Skeletal muscle tissue (tissue), 4 donors: ENCODE measurements around the gene UCP2. TPM values are rescaled to one million over a fixed set of nuclear protein-coding genes. Genes with fewer than 3 reads are reported as not detected.
A peak's percentile ranks its signal among the peaks of the same experiment; 100 is the strongest.

ENCODE experiments used
- H3K27ac ChIP-seq: one replicate; pipeline ENCODE4 v1.7.0; 2013; ENCODE audit warnings: mild to moderate bottlenecking, low read depth, low read length, inconsistent platforms
- H3K27me3 ChIP-seq, 3 donors: one replicate each; pipeline ENCODE4 v1.7.0; 2013; ENCODE audit warnings: low read length in 3 of 3; ENCODE audit not compliant: control insufficient read depth in 3 of 3, insufficient read depth in 3 of 3
- H3K36me3 ChIP-seq, 3 donors: one replicate each; pipeline ENCODE4 v1.7.0; 2013; ENCODE audit warnings: low read length in 3 of 3; ENCODE audit not compliant: control insufficient read depth in 3 of 3, insufficient read depth in 3 of 3
- H3K4me1 ChIP-seq, 3 donors: one replicate each; pipeline ENCODE4 v1.7.0; 2013; ENCODE audit warnings: low read length in 3 of 3, mild to moderate bottlenecking in 3 of 3; ENCODE audit not compliant: control insufficient read depth in 3 of 3, insufficient read depth in 3 of 3
- H3K4me3 ChIP-seq, 3 donors: one replicate each; pipeline ENCODE4 v1.7.0; 2013; ENCODE audit warnings: low read length in 3 of 3
- H3K9ac ChIP-seq, 3 donors: one replicate each; pipeline ENCODE4 v1.7.0; 2013; ENCODE audit warnings: low read length in 3 of 3, mild to moderate bottlenecking in 3 of 3, moderate library complexity in 2 of 3, low read depth in 1 of 3
- H3K9me3 ChIP-seq, 3 donors: one replicate each; pipeline ENCODE4 v1.7.0; 2013; ENCODE audit warnings: low read length in 3 of 3; ENCODE audit not compliant: control insufficient read depth in 3 of 3
- total RNA-seq: library from RNA; depleted of rRNA; stranded (reverse); fragments of >200 nt; gene quantifications from one replicate; pipeline ENCODE4 v1.2.3, GENCODE V29; 2014
- donor health status: Osteomylitis.

Gene UCP2
- total RNA-seq, 1 donor from 2014 or later, result 25.1 TPM

DNA sequence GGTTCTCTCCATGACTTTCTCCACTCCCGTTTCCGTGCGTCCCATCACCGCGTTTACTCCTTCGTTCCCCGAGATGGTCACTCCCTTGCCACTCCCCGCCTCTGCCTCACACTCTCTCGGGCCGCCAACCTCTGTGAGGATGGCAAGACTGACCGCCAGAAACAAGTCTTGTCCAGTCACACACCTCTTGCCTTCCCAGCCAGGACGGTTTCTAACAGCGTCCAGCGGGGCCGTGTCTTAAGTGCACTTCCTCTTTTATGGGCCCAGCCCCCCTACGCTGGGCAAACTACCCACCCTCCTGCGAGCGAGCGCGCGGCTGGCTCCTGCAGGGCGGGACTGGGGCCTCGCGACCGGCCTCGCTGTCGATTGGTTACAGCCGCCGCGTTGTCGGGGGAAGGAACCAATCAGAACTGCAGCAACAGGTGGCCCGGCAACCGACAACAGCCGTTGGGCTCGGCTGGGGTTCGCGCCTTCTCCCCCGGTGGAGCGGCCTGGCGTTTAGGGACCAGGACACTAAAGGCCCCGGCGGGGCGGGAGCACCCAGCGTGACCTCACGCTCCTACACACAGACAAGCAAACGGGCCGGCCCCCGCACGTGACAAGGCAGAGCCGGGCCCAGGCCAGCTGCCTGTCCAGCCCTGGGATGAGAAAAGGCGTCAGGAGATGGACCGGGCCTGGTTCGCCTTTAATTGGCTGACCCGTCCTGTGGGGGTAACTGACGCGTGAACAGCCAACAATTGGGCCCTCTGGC lies 522 bp upstream of the UCP2 start:
- Histone ChIP-seq H3K4me1 (peaks cover 31 to 38% (median 36%) of the 10 kb centered on the region in 3 donors), H3K36me3 (peaks cover 17 to 20% (median 19%) of the 10 kb centered on the region in 3 donors), H3K27ac (peak overlapping the region; percentile 94), H3K9me3 (no peaks in the 10 kb centered on the region), H3K9ac (peak overlapping the region; percentile 82 to 94 (median 93)), H3K27me3 (no peaks in the 10 kb centered on the region), H3K4me3 (peak overlapping the region; percentile 75 to 95 (median 94))

DNA sequence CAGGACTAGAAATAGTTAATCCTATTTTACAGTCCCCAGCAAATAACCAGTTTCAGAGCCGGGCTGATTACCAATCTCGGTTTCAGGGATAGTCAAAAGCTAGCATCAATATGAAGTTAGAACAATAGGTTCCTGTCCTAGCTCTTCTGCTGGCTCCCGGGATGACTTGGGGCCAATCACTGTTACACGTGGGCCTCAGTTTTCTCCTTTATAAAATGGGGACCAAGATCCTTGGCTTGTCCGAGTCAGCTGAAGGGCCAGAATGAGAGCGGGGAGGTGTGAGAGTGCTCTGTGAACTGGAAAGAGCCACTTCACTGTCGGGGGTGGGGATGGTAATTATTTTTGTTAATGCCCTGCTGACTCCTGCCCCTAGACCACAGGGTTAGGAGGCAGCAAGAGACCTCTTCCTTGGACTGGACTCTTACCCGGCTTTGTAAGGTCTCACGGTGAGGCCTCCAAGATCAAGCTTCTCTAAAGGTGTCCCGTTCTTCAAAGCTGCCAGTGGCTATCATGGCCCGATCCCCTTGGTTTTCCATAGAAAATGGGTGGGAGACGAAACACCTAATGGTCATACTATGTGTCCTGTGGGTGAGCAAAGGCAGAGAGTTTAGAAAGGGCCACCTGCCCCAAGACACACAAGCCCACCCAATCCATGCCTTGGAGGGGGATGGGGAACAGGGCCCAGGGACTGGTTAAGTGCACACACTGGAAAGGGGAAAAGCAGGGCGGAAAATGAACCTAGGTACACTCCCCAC lies 1.4 kb downstream of the UCP2 start:
- H3K4me3 ChIP-seq, result peak overlapping the region; percentile 81 to 95 (median 90)
- peak overlapping the region; percentile 94 for H3K27ac ChIP-seq
- H3K9ac ChIP-seq, result peak overlapping the region; percentile 86 to 89 (median 87)
- no peaks in the 10 kb centered on the region for H3K27me3 ChIP-seq
- H3K4me1 ChIP-seq, result peaks cover 31 to 38% (median 36%) of the 10 kb centered on the region in 3 donors
- peaks cover 36 to 39% (median 36%) of the 10 kb centered on the region in 3 donors for H3K36me3 ChIP-seq
- no peaks in the 10 kb centered on the region for H3K9me3 ChIP-seq

DNA sequence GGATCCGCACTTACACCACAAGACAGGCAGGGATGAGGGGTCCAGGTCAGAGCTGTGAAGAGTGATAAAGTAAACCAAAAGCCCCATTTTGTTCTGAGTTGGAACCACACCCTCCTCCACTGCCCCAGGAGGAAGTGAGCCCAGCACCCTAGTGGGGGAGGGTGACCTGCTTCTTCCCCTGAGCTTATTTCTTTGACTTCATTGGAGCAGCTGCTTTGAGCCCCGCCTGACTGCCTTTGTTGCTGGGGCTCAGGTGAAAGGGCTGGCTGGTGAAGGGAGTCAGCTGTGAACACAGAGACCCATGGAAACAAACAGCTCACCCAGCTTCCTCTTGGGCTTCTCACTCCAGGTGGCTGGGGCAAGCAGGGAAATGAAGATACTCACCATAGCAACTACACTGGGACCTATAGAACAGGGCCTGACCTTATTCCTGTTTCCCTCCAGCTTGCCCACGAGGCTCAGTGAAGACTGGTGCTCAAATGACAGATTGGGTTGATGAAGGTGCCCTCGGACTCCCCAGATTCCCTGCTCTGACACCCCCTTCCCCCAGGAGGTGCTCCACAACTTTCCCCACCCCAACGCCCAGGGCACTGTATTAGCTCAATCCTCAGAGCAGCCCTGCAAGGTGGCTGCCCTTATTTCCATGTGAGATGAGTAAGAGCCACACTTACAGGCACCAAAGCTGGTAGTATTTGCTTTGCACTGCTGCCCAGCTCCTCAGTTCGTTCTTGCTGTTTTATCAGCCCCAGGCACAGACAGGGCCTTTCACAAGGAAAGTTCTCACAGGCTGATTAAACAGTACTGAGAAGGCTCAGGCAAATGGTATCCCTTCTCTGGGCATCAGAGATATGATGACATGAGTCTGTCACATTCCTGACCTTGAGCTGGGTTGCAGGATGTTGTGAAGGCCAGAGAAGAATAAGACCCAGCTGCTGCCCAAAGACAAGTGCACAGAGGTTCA lies 2.4 kb downstream of the UCP2 start:
- Histone ChIP-seq H3K27ac (peak overlapping the region; percentile 94), H3K9ac (peak overlapping the region in 1 of 3 donors; percentile 18), H3K4me3 (no peak overlapping the region), H3K9me3 (no peaks in the 10 kb centered on the region), H3K27me3 (no peaks in the 10 kb centered on the region), H3K36me3 (peaks cover 43 to 45% (median 44%) of the 10 kb centered on the region in 3 donors), H3K4me1 (peaks cover 31 to 38% (median 36%) of the 10 kb centered on the region in 3 donors)

DNA sequence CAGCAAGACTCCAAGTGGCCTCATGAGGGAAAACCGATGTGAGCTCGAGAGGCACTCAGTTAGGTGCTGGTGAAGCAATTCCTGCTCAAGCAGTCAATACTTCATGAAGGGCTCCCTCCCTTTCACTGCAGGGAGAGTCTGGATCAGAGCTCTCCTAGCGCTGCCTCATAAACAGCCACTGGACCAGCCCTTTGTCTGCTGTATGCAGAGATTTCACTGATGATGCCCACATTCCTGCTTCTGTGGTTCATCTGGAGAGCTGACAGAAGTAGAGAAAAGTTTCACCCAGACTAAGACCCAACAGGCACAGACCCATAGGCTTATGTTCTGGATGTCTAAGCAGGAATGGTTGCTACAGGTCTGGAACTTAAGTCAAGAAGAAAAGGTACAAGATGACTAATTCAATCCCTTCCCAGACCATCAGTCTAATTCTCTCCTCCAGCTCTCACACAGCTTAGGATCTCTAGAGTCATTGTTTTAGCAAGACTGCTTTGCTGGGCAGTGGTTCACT lies 4.0 kb downstream of the UCP2 start:
- Histone ChIP-seq H3K9me3 (no peaks in the 10 kb centered on the region), H3K4me3 (no peak overlapping the region), H3K27ac (no peak overlapping the region), H3K36me3 (peaks cover 52 to 59% (median 58%) of the 10 kb centered on the region in 3 donors), H3K4me1 (peaks cover 21 to 33% (median 30%) of the 10 kb centered on the region in 3 donors), H3K27me3 (no peaks in the 10 kb centered on the region), H3K9ac (no peak overlapping the region)

DNA sequence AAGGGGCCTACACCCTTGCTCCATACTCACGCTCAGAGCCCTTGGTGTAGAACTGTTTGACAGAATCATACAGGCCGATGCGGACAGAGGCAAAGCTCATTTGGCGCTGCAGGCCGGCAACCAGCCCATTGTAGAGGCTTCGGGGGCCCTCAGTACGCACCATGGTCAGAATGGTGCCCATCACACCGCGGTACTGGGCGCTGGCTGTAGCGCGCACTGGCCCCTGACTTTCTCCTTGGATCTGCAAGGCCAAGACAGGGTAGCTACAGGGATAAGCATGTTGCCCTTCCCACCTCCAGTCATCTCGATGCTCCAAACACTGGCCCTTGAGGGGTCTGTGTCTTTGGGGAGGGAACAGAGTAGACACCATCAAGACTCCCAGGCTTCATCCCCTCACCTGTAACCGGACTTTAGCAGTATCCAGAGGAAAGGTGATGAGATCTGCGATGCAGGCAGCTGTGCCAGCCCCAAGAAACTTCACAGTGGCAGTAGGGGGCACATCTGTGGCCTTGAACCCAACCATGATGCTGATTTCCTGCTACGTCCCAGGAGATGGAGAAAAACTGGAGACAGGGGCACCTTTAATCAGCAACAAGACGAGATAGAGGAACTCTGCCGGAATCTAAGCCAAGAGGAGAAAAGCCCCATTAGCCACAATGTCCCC lies 4.7 kb downstream of the UCP2 start:
- Histone ChIP-seq H3K27ac (no peak overlapping the region), H3K9ac (no peak overlapping the region), H3K4me3 (no peak overlapping the region), H3K9me3 (no peaks in the 10 kb centered on the region), H3K4me1 (peaks cover 18 to 30% (median 25%) of the 10 kb centered on the region in 3 donors), H3K36me3 (peaks cover 52 to 59% (median 58%) of the 10 kb centered on the region in 3 donors), H3K27me3 (no peaks in the 10 kb centered on the region)

DNA sequence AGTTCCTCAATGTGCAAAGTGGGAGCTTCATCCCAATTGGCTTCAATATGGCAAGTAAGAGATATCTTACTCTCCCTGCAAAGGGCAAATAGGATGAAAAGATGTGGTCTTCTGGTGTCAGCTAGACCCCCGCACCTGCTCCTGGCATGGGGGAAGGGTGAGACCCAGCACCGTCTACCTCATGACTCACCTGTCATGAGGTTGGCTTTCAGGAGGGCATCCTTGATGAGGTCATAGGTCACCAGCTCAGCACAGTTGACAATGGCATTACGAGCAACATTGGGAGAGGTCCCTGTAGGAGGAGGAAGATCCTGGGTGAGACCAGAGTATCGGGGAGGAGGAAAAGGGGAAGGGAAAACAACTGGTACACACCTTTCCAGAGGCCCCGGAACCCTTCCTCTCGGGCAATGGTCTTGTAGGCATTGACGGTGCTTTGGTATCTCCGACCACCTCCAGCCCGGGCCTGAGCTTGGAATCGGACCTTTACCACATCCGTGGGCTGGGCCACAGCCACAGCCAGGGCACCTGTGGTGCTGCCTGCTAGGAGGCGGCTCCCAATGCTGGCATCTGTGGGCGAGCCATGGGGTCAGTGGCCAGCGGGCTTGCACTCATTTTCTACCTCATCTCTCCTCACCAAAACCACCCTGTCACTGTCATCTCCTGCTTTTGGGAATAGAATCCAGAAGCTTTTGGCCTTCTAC lies 6.0 kb downstream of the UCP2 start:
- no peaks in the 10 kb centered on the region for H3K27me3 ChIP-seq
- H3K27ac ChIP-seq, result no peak overlapping the region
- H3K36me3 ChIP-seq, result peaks cover 52 to 59% (median 58%) of the 10 kb centered on the region in 3 donors
- H3K4me3 ChIP-seq, result no peak overlapping the region
- peaks cover 12 to 17% (median 15%) of the 10 kb centered on the region in 3 donors for H3K4me1 ChIP-seq
- H3K9me3 ChIP-seq, result no peaks in the 10 kb centered on the region
- H3K9ac ChIP-seq, result no peak overlapping the region

DNA sequence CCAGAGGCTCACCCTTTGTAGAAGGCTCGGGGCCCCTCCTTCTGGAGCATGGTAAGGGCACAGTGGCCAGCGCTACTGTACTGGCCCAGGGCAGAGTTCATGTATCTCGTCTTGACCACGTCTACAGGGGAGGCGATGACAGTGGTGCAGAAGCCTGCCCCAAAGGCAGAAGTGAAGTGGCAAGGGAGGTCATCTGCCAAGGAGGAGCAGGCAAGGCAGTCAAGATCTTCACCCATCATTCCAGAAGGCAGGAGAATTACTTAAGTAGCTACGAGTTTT lies 7.2 kb downstream of the UCP2 start:
- H3K4me1 ChIP-seq, result peaks cover 0 to 11% (median 6%) of the 10 kb centered on the region in 3 donors

DNA sequence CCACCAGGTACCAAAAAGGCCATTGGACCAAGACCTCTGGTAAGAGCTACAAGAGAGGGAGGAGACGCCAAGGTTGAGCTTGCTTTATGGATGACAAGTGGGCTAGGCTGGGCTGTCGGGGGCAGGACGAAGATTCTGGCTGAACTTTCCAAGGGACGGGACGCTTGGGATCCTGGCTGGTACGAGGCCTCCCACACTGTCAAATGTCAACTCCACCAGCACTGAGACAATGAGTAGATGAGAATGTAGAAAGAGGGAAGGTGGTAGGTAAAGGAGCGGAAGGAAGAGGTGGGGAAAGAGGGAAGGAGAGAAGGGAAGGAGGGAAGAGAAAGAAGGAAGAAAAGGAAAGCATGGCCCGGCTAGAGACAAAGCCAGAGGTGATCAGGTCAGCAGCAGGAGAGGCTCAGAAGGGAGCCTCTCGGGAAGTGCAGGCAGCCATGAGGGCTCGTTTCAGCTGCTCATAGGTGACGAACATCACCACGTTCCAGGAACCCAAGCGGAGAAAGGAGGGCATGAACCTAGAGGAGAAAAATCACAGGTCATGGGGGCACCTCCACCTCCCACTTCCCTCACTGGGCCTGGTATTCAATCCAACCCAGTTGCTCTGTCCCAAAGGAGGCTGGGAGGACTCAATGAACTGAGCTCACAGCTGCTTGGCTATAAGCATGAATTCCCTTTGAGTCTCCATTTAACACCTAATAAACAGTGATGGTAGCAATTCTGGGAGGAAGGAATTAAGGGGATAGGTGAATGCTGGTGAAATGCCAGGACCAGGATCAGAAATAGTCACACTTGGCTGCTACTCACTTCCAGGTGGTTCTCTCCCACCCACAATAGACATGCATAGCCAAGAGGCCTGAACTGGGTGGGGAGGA lies 7.8 kb downstream of the UCP2 start:
- Histone ChIP-seq H3K4me3 (no peak overlapping the region), H3K36me3 (peaks cover 44 to 54% (median 52%) of the 10 kb centered on the region in 3 donors), H3K27ac (no peak overlapping the region), H3K27me3 (no peaks in the 10 kb centered on the region), H3K9me3 (no peaks in the 10 kb centered on the region), H3K9ac (no peak overlapping the region), H3K4me1 (peaks cover 0 to 7% (median 2%) of the 10 kb centered on the region in 3 donors)

More for the DNA sequence above, 7.2 kb downstream of the UCP2 start:
- Histone ChIP-seq H3K36me3 (peaks cover 48 to 55% (median 54%) of the 10 kb centered on the region in 3 donors), H3K27me3 (no peaks in the 10 kb centered on the region), H3K4me3 (no peak overlapping the region), H3K27ac (no peak overlapping the region), H3K9me3 (no peaks in the 10 kb centered on the region), H3K9ac (no peak overlapping the region)
